Thoracic aorta (tissue), 2 donors: Measurements from ENCODE around the gene STS. TPM values are rescaled to one million over a fixed set of nuclear protein-coding genes. Genes with fewer than 3 reads are reported as not detected.
A peak's percentile ranks its signal among the peaks of the same experiment; 100 is the strongest.

ENCODE experiments used
- ATAC-seq: fragments of 150-250 bp; one replicate; pipeline ENCODE4 v1.8.0; 2017; ENCODE audit warnings: low read depth; ENCODE audit not compliant: insufficient number of reproducible peaks, low FRiP score
- DNase-seq: peaks from one replicate; pipeline ENCODE4 v3.0.0-alpha.2; 2020; ENCODE audit warnings: low spot score
- H3K27ac ChIP-seq, 2 donors: fragments of 200-600 bp; sonication (generic); 1 replicate in 1 of 2; 2 replicates in 1 of 2; pipeline ENCODE4 v1.5.1; 2016; ENCODE audit warnings: mild to moderate bottlenecking in 2 of 2, moderate library complexity in 2 of 2
- H3K27me3 ChIP-seq: fragments of 200-600 bp; sonication (generic); replicated peaks from 2 replicates; pipeline ENCODE4 v1.6.0; 2016; ENCODE audit warnings: mild to moderate bottlenecking; ENCODE audit not compliant: insufficient read depth
- H3K36me3 ChIP-seq: fragments of 200-600 bp; sonication (generic); one replicate; pipeline ENCODE4 v1.5.1; 2016
- H3K4me1 ChIP-seq, 2 donors: fragments of 200-600 bp; sonication (generic); 1 replicate in 1 of 2; 2 replicates in 1 of 2; pipeline versions ENCODE4 v1.5.1 to v1.6.0; 2016; ENCODE audit warnings: low read depth in 2 of 2, mild to moderate bottlenecking in 1 of 2; ENCODE audit not compliant: control insufficient read depth in 1 of 2
- H3K4me3 ChIP-seq: fragments of 200-600 bp; sonication (generic); 2 replicates; pipeline ENCODE4 v1.5.1; 2016; ENCODE audit warnings: mild to moderate bottlenecking
- H3K9me3 ChIP-seq: fragments of 200-600 bp; sonication (generic); 2 replicates; pipeline ENCODE4 v1.5.1; 2016
- CTCF ChIP-seq: fragments of 200-600 bp; sonication (generic); IDR thresholded peaks from one replicate; pipeline ENCODE4 v1.5.1; 2019; ENCODE audit warnings: antibody characterized with exemption
- total RNA-seq, 2 donors: library from RNA; depleted of rRNA; stranded (reverse); fragments of >200 nt; gene quantifications; one replicate each; pipeline versions ENCODE4 v1.1.0 to v1.2.3, GENCODE V29; 2016

The STS gene
- 1 to 10 TPM; 7.8 to 8.5 TPM for total RNA-seq

- ATAC-seq, result no peak
- no peaks in the 10 kb centered on the region for H3K9me3 ChIP-seq
Measured at GRCh38 chrX:7147413-7147977, at the start of gene STS. Gene STS, plus strand, starts transcription at chrX:7147712. Its CDS starts 105,488 bp downstream, at chrX:7253200.

GRCh38 chrX:7100022-7100421, 47.5 kb upstream of the STS start:
- Histone ChIP-seq H3K4me1 (no peaks in the 10 kb centered on the region), H3K36me3 (no peaks in the 10 kb centered on the region), H3K9me3 (no peaks in the 10 kb centered on the region), H3K4me3 (no peak overlapping the region), H3K27ac (no peak overlapping the region), H3K27me3 (no peaks in the 10 kb centered on the region)
- ATAC-seq (no peak), DNase-seq (no peak)
- TF ChIP-seq CTCF, result no peak

More at GRCh38 chrX:7147413-7147977, at the start of gene STS:
- peak within 1 kb of the TSS; percentile 74 to 78 for H3K27ac ChIP-seq
- no peak for TF ChIP-seq CTCF
- no peaks in the 10 kb centered on the region for H3K27me3 ChIP-seq
- H3K4me3 ChIP-seq, result peak within 1 kb of the TSS; percentile 79
- H3K36me3 ChIP-seq, result no peaks in the 10 kb centered on the region
- H3K4me1 ChIP-seq, result no peaks in the 10 kb centered on the region
- DNase-seq, result no peak

GRCh38 chrX:7102119-7102518, 45.4 kb upstream of the STS start:
- Histone ChIP-seq H3K27ac (no peak overlapping the region), H3K4me3 (no peak overlapping the region), H3K27me3 (no peaks in the 10 kb centered on the region), H3K36me3 (no peaks in the 10 kb centered on the region), H3K9me3 (no peaks in the 10 kb centered on the region), H3K4me1 (no peaks in the 10 kb centered on the region)
- no peak for ATAC-seq
- DNase-seq, result no peak
- no peak for TF ChIP-seq CTCF

GRCh38 chrX:7106649-7107048, 40.9 kb upstream of the STS start:
- Histone ChIP-seq H3K4me3 (no peak overlapping the region), H3K27me3 (no peaks in the 10 kb centered on the region), H3K36me3 (no peaks in the 10 kb centered on the region), H3K9me3 (no peaks in the 10 kb centered on the region), H3K27ac (no peak overlapping the region), H3K4me1 (no peaks in the 10 kb centered on the region)
- DNase-seq (no peak), ATAC-seq (no peak)
- no peak for TF ChIP-seq CTCF

GRCh38 chrX:7108030-7108429, 39.5 kb upstream of the STS start:
- Histone ChIP-seq H3K9me3 (no peaks in the 10 kb centered on the region), H3K27ac (no peak overlapping the region), H3K4me3 (no peak overlapping the region), H3K4me1 (no peaks in the 10 kb centered on the region), H3K36me3 (no peaks in the 10 kb centered on the region), H3K27me3 (no peaks in the 10 kb centered on the region)
- ATAC-seq (no peak), DNase-seq (no peak)
- TF ChIP-seq CTCF, result no peak
